22Rv1 (cell line): Measurements from ENCODE around the gene ABI3BP.

Experiments
- CTCF ChIP-seq: fragments of 450-650 bp; IDR thresholded peaks from 2 replicates; pipeline ENCODE4 v1.5.1; 2017; ENCODE audit warnings: mild to moderate bottlenecking
- ZFX ChIP-seq: fragments of 450-650 bp; IDR thresholded peaks from 2 replicates; pipeline ENCODE4 v1.6.1; 2017; ENCODE audit warnings: antibody characterized with exemption, borderline replicate concordance

DNA sequence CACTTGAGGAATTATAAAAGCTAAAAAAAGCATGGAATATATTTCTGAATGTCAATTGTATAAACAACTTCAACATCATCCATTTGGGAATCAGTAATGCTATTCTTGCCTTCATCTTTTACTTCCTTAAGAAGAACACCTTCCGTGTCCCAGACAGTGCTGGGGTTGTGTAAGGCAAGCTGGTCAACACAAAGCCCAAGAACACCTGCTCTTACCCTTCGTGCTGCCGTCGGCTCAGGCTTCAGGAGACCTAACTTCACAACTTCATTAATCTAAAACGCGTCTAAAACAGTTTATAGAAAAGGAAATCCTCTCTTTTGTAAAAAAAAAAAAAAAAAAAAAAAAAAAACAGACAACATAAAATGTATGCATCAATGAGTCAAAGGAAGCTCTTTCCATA is 81.3 kb downstream of the ABI3BP start:
- TF ChIP-seq CTCF (no peak), ZFX (no peak)
